ENCODE results near the gene LRRC75A.

DNA sequence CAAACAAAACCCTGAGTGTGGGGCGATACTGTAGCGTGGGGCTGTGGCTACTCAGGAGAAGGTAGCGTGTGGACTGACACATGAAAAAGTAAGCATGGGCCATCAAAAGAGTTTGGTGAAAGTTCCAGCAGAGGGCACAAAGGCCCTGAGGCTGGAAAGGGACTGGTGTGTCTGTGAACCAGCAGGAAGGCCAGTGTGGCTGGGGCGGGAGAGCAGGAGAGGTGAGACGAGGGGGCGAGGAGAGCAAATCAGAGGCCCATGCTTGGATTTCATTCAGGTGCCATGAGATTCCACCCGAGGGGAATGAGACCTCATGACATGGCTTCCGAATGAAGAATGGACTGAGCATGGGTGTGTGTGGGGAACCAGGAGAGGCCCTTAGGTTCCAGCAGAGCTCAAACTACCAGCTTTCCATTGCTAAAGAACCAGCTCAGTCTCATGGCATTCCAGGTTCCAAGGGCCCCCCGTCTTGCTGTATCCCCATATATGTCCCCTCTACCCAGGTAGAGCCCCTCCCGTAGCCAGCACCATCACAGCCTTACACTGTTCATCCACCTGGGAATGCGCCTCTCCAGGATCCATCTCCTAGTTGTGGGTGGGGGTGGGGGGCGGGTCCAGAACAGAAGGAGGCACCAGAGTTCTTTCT is 45.5 kb downstream of the LRRC75A start:
- no peak for TF ChIP-seq POLR2A (IDR thresholded peaks at IDR 0.05; ENCODE audit: low read length)
- no peak for TF ChIP-seq GATA1 (IDR thresholded peaks at IDR 0.05; ENCODE audit: low read depth, low read length)

All from erythroblast (primary cell).